NCI-H2196 (cell line): Measurements from ENCODE around the gene ADGRA1.
"Not testable (repeated sequence)": the region's sequence is repeated elsewhere in the genome, so short reads cannot be mapped to it uniquely, and the experiment has no call there.

ENCODE experiments used
- DNase-seq: peaks from one replicate; lab custom pipeline; 2025; ENCODE audit not compliant: unreplicated experiment; lab: John Stamatoyannopoulos, UW

ADGRA1 gene

DNA sequence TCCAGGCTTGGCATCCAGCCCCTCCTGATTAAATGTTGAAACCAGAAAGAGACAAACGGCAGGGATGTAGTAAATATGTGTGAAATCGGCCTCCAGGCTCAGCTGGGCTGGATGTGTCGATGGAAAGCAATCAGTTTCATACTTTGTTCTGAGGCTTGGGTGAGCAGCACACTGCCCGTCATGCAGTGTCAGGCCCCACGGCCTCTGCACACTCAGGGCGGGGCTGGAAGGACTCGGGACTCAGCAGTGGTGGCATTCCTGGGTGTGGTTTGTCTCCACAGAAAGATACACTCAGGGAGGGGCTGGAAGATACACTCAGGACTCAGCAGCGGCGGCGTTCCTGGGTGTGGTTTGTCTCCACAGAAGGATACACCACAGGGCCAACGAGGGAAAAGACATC is 22.0 kb downstream of the ADGRA1 start:
- no peak for DNase-seq

GRCh38 chr10:133110133-133110532 is 22.4 kb downstream of the ADGRA1 start:
- peak; percentile 12 for DNase-seq

DNA sequence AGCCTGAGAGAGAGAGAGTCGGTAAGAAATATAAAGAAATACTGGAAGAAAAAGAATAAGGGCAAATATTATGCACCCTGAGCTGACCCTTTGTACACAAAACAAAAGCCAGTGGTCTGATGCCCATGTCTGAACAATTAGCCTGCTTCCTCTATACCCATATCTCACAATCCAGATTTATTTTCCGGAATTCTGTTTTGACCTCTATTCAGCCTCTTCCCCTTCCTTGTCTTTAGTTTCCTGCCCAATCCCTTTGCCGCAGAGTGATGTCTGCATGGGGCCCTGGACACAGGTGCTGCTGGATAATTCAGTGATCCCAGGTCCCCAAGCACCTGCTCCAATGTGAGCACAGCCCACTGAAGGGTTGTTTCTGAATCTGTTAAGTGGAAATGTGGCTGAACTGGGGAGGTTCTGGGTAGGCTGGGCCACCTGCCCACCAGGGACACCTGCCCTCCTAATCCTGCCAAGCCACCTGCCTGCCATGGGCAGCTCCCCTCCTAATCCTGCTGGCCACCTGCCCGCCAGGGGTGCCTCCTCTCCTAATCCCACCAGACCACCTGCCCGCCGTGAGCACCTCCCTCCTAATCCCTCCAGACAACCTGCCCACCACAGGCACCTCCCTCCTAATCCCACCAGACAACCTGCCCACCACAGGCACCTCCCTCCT is 23.0 kb downstream of the ADGRA1 start:
- peak; percentile 2 for DNase-seq

- not testable (repeated sequence) for DNase-seq
Observed at GRCh38 chr10:133111640-133112039, 23.9 kb downstream of the ADGRA1 start.

DNA sequence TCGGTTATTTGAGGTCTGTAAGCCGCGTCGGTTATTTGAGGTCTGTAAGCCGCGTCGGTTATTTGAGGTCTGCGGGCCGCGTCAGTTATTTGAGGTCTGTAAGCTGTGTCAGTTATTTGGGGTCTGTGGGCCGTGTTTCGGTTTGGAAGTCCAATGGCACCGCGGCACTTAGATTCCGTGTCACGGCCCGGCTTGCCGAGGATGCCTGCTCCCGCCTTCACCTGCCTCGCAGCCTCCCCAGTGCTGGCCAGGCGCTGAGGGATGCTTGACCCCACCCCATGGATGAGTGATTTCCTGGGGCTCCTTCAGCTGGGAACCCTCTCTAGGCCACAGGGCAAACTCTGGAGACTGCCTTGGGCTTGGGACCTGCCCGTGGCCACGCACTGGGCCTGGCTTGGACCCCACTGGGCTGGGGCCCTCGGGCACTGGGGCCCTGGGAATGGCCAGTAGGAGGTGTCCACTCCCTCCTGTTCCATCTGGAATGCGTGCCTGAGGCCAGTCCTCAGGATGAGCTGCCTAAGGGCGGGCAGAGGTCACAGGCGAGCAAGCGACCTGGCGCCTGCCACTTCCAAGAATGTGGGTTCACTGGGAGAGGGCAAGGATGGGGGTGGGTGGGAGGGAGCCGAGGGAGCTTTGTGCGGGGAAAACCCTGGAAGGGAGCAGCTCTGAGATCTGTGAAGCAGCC is 25.6 kb downstream of the ADGRA1 start:
- no peak for DNase-seq

- no peak for DNase-seq
Observed at GRCh38 chr10:133113847-133114246, 26.1 kb downstream of the ADGRA1 start.

GRCh38 chr10:133114251-133114650 is 26.5 kb downstream of the ADGRA1 start:
- no peak for DNase-seq

DNA sequence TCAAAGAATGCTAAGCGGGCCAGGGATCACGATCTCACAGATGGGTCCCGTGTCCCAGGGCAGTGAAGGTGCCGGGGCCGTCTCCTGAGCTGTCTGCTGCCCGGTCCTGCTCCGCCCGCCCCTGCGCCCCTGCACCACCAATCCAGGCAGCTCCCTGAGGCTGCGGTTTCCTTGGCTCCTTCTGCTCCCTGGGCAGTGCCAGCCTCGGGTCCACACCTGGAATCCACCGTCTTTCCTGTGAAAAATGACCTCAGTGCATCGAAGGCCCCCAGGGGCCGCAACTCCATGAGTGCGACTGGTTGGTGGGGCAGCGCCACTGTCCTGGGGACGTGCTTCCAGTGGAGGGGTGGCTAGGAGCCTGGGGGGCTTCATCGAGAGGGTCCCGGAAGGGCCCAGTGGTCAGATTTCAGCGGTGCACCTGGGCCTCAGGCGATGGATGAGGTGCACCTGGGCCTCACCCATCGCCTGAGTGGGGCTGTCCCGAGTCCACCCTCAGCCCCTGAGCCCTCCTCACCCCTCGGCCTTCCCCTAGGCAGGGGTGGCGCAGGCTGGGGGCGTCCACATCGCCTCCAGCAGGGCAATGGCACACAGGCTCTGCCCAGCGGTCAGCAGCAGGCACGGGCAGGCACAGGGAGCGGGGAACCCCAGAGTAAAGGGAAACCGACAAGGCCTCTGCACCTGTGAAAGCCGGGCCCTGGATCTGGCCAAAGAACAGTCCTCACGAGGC is 27.2 kb downstream of the ADGRA1 start:
- no peak for DNase-seq

DNA sequence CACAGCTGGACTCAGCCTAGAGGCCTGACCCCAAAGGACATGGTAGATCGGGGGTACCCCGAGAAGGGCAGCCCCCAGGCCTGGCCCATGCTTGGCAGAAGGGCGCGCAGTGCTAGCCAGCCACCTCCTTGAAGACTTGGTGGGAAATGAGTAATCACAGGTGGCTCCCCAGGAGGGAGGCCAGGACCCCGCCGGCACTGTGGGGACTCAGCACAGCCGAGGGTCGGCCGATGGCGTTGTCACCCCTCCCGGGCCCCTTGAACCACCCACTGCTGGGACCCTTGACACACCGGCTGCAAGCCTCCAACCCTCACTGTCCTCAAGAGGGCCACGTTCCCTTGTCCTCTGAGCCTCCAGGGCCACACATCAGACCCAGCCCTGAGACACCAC is 27.7 kb downstream of the ADGRA1 start:
- DNase-seq, result no peak

DNA sequence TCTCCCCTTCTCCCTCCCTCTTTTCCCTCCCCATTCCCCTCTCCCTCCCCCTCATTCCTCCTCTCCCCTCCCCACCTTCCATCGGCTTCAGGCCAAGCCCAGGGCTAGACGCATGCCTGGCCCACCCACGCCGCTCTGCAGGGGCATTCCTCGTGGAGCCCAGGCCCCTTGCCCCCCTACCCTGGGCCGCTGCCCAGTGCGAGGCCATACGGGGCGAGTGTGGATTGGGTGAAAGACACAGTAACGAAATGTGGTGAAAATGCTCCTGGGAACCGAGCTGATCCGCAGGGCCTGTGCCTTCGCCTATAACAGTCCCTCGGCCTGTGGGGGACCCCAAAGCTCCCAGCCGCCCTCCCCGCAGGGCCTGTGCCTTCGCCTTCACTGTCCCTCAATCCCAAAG is 28.3 kb downstream of the ADGRA1 start:
- no peak for DNase-seq

- DNase-seq, result no peak
Observed at GRCh38 chr10:133116455-133116854, 28.7 kb downstream of the ADGRA1 start.

GRCh38 chr10:133117036-133117687 is 29.4 kb downstream of the ADGRA1 start:
- DNase-seq, result no peak

DNA sequence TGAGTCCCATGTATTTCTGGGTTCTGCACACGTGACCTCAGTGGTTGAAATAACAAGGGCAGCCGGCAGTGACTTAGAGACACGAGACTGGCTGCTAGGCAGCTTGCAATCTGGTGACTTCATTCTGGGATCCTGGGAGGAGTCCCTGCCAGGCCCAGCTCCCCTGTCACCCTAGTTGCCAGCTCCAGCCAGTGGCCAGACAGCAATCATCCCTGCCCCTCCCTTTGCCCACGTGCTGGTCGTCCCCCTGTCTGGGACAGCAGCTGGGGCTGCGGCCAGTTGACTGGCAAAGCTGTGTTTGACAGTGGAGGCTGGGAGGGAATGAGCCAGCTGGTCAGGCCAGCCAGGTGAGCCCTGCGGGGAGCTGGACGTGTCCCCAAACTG is 30.0 kb downstream of the ADGRA1 start:
- no peak for DNase-seq

GRCh38 chr10:133121479-133121878 is 33.8 kb downstream of the ADGRA1 start:
- no peak for DNase-seq

DNA sequence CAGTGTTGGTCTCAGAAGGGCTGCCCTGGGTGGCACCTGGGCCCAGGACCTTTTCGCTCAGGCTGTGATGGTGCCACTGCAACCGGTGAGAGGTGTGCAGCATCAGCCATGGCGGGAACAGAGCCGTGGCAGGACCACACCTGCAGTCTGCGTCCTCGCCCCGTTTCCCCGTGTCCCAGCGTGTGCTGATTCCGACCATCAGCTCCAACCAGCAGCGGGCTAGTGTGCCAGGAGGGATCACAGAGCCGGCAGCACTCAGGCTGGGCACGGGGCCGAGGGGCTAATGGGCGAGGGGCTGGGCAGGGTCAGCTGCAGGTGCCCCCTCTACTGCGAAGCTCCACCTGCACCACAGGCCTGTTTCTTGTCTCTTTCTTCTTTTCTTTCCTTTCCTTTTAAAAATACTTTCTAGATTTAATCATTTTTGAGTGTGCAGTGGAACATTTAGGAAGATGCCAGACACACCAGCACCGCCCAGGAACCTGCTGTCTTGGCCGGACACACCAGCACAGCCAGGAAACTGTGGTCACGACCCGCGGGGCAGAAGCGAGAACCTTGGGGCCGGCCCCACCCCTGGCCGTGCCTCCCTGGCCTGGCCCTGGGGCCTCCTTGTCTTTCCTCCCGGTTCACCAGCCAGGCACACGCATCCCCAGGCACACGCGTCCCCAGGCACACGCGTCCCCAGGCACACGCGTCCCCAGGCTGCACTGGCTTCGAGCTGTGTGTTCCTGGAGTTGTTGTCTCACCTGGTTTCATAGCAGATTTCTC is 34.6 kb downstream of the ADGRA1 start:
- DNase-seq, result no peak

DNA sequence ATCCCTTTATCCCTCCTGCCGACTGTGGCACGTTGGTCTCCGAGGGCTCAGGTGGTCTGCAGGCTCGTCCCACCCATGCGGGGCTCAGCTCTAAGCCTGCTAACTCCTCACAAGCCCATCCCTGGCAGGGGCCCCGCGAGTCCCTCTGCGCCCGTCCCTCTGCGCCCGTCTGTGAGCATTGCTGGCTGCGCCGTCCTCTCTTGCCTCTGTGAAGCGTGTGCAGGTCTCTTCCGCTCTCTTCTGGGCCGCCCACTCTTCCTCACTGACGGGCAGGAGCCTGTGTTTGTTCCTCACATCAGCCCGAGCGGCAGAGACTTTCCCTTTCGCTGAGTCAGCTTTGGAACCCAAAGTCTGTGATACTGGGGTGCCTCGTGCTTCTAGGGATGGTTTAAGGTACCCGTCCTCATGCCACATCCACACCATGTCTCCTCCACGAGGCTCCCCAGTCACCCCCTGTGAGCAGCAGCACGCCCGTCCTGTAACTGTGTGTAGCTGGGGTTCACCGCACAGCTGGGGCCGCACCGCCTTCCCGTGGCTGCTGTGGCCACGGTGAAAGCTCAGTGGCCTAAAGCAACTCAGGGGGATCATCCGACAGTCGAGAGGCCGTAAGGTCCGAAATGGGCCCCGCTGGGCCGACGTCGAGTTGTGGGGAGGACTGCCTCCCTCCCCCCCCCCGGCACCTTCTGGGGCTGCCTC is 35.5 kb downstream of the ADGRA1 start:
- DNase-seq, result no peak

- no peak for DNase-seq
Observed at GRCh38 chr10:133123746-133124356, 36.1 kb downstream of the ADGRA1 start.

GRCh38 chr10:133124357-133125211 is 36.9 kb downstream of the ADGRA1 start:
- DNase-seq, result no peak

- no peak for DNase-seq
Observed at GRCh38 chr10:133125901-133126300, 38.2 kb downstream of the ADGRA1 start.
